ENCODE results near the gene ARL16.

The ARL16 gene

GRCh38 chr17:81666092-81666341 lies 17.6 kb downstream of the ARL16 start:
- no peak for DNase-seq

- no peak for DNase-seq
Measured at GRCh38 chr17:81665205-81666091, 18.1 kb downstream of the ARL16 start.

GRCh38 chr17:81664051-81664470 lies 19.5 kb downstream of the ARL16 start:
- no peak for DNase-seq

GRCh38 chr17:81662002-81662401 lies 21.6 kb downstream of the ARL16 start:
- no peak for DNase-seq

- no peak for DNase-seq
Measured at GRCh38 chr17:81660441-81660840, 23.2 kb downstream of the ARL16 start.

- DNase-seq, result no peak
Measured at GRCh38 chr17:81659038-81659437, 24.6 kb downstream of the ARL16 start.

GRCh38 chr17:81656835-81657234 lies 26.8 kb downstream of the ARL16 start:
- no peak for DNase-seq

- DNase-seq, result no peak
Measured at GRCh38 chr17:81656118-81656743, 27.4 kb downstream of the ARL16 start, which contains the start of gene PDE6G. Gene PDE6G, minus strand, starts transcription at chr17:81656542. Its CDS starts 3,237 bp downstream, at chr17:81653305.

GRCh38 chr17:81655378-81656117 lies 28.0 kb downstream of the ARL16 start:
- no peak for DNase-seq

- no peak for DNase-seq
Measured at GRCh38 chr17:81652906-81653771, 30.5 kb downstream of the ARL16 start.

- DNase-seq, result no peak
Measured at GRCh38 chr17:81651692-81652091, 31.9 kb downstream of the ARL16 start.

- DNase-seq, result no peak
Measured at GRCh38 chr17:81650951-81651350, 32.6 kb downstream of the ARL16 start.

- DNase-seq, result no peak
Measured at GRCh38 chr17:81648707-81649085, 34.9 kb downstream of the ARL16 start.

- no peak for DNase-seq
Measured at GRCh38 chr17:81648013-81648706, 35.4 kb downstream of the ARL16 start.

GRCh38 chr17:81647640-81648012 lies 36.0 kb downstream of the ARL16 start:
- no peak for DNase-seq

GRCh38 chr17:81646869-81647600 lies 36.6 kb downstream of the ARL16 start:
- no peak for DNase-seq

- DNase-seq, result no peak
Measured at GRCh38 chr17:81644976-81645952, 38.3 kb downstream of the ARL16 start.

GRCh38 chr17:81644496-81644895 lies 39.1 kb downstream of the ARL16 start:
- DNase-seq, result no peak

GRCh38 chr17:81641825-81642489 lies 41.6 kb downstream of the ARL16 start:
- DNase-seq, result no peak

GRCh38 chr17:81640011-81640410 lies 43.6 kb downstream of the ARL16 start:
- DNase-seq, result no peak
